ENCODE measurements around the gene SNAI1. TPM values are rescaled to one million over a fixed set of nuclear protein-coding genes. Genes with fewer than 3 reads are reported as not detected.

The SNAI1 gene
- total and polyA plus RNA-seq, 2 donors (not counting 3 experiments of a cell fraction or from before 2014, with no cell fraction given) = 10.8 to 13.4 TPM

GRCh38 chr20:49983848-49984408 lies 1.1 kb downstream of the SNAI1 start:
- dilution Hi-C loops (cut with MboI; ENCODE audit: extremely low pct_ligation_motif_present, low sequenced_read_pairs) = no loop called here
- no peaks in the 10 kb centered on the region for H3K9me3 ChIP-seq (replicated peaks; ENCODE audit: control insufficient read depth, insufficient read depth, low read length)
- no peaks in the 10 kb centered on the region for H3K9me1 ChIP-seq (replicated peaks; ENCODE audit: control insufficient read depth, extremely low read depth, insufficient read depth, low read length)
- no peaks in the 10 kb centered on the region for H3K27me3 ChIP-seq (ENCODE audit: control insufficient read depth in 2 of 2, insufficient read depth in 2 of 2, low read length in 2 of 2)
- H2AFZ ChIP-seq (ENCODE audit: low read depth, low read length) = no peak overlapping the region
- peaks cover 61% of the 10 kb centered on the region for H3K4me1 ChIP-seq (ENCODE audit: control insufficient read depth, extremely low read depth, insufficient read depth, low read length)
- POLR2A ChIA-PET = interaction anchor here (0.7 to 5.6 kb wide), 10 partner anchors 29 to 163 kb away, joined by 3 to 34 read pairs (median 4); no protein-coding TSS in a partner anchor
- H3K79me2 ChIP-seq (ENCODE audit: control insufficient read depth, insufficient read depth, low read length) = peaks cover 56% of the 10 kb centered on the region
- H3K36me3 ChIP-seq (ENCODE audit: control insufficient read depth in 2 of 2, extremely low read depth in 1 of 2, insufficient read depth in 2 of 2, low read length in 2 of 2) = peaks cover 7 to 12% of the 10 kb centered on the region in 2 experiments
- H3K4me3 ChIP-seq (replicated peaks in 1 of 3; ENCODE audit: insufficient read depth in 1 of 3, low read depth in 1 of 3, low read length in 3 of 3) = peak overlapping the region; percentile 49 to 97 (median 89)
- FAIRE-seq (peak; percentile 35), DNase-seq (ENCODE audit: low read depth, low spot score) (no peak)
- no peaks in the 10 kb centered on the region for H4K20me1 ChIP-seq (replicated peaks; ENCODE audit: control insufficient read depth, extremely low read depth, insufficient read depth, low read length)
- CTCF ChIA-PET = interaction anchor here (0.6 to 23.6 kb wide), 4 partner anchors 9 to 195 kb away, joined by 3 to 1187 read pairs (median 4); no protein-coding TSS in a partner anchor
- BruUV-seq (replicated peaks) = no TSS peak
- peak overlapping the region; percentile 87 for H3K27ac ChIP-seq (ENCODE audit: insufficient read depth, low read depth, low read length)
- H3K4me2 ChIP-seq (ENCODE audit: insufficient read depth, low read length) = peak overlapping the region; percentile 77
- intact Hi-C loops (cut with micrococcal nuclease) = loop anchor here (1.0 to 10.0 kb wide), 3 partner anchors 46 to 481 kb away; partner anchors contain the start of gene PEDS1
- TF ChIP-seq MAX (IDR thresholded peaks at IDR 0.05; ENCODE audit: insufficient read depth, insufficient read length) = no peak
- no peak for TF ChIP-seq GATA2 (IDR thresholded peaks at IDR 0.05; ENCODE audit: insufficient read depth, insufficient read length, low read depth, low read length)
- peak overlapping the region; percentile 96 for H3K9ac ChIP-seq (replicated peaks; ENCODE audit: extremely low read depth, insufficient read depth, low read length)

GRCh38 chr20:49984426-49985153 lies 1.8 kb downstream of the SNAI1 start:
- H2AFZ ChIP-seq (ENCODE audit: low read depth, low read length) = no peak overlapping the region
- peak overlapping the region; percentile 87 for H3K27ac ChIP-seq (ENCODE audit: insufficient read depth, low read depth, low read length)
- dilution Hi-C loops (cut with MboI; ENCODE audit: extremely low pct_ligation_motif_present, low sequenced_read_pairs) = no loop called here

More at GRCh38 chr20:49984426-49985153, 1.8 kb downstream of the SNAI1 start:
- ChIA-PET POLR2A (interaction anchor here (0.7 to 5.6 kb wide), 6 partner anchors 28 to 85 kb away, joined by 3 to 34 read pairs (median 6); no protein-coding TSS in a partner anchor), CTCF (interaction anchor here (0.6 to 23.6 kb wide), 4 partner anchors 8 to 195 kb away, joined by 3 to 1187 read pairs (median 4); no protein-coding TSS in a partner anchor)
- Histone ChIP-seq H3K79me2 (ENCODE audit: control insufficient read depth, insufficient read depth, low read length) (peaks cover 56% of the 10 kb centered on the region), H3K36me3 (ENCODE audit: control insufficient read depth in 2 of 2, extremely low read depth in 1 of 2, insufficient read depth in 2 of 2, low read length in 2 of 2) (peaks cover 8 to 12% of the 10 kb centered on the region in 2 experiments), H3K4me1 (ENCODE audit: control insufficient read depth, extremely low read depth, insufficient read depth, low read length) (peaks cover 68% of the 10 kb centered on the region), H3K4me2 (ENCODE audit: insufficient read depth, low read length) (peak overlapping the region; percentile 77), H3K4me3 (replicated peaks in 1 of 3; ENCODE audit: insufficient read depth in 1 of 3, low read depth in 1 of 3, low read length in 3 of 3) (peak overlapping the region; percentile 49 to 97 (median 89)), H3K27me3 (ENCODE audit: control insufficient read depth in 2 of 2, insufficient read depth in 2 of 2, low read length in 2 of 2) (no peaks in the 10 kb centered on the region), H3K9me3 (replicated peaks; ENCODE audit: control insufficient read depth, insufficient read depth, low read length) (no peaks in the 10 kb centered on the region), H3K9me1 (replicated peaks; ENCODE audit: control insufficient read depth, extremely low read depth, insufficient read depth, low read length) (no peaks in the 10 kb centered on the region), H4K20me1 (replicated peaks; ENCODE audit: control insufficient read depth, extremely low read depth, insufficient read depth, low read length) (no peaks in the 10 kb centered on the region), H3K9ac (replicated peaks; ENCODE audit: extremely low read depth, insufficient read depth, low read length) (peak overlapping the region; percentile 96)
- TF ChIP-seq CTCF (IDR thresholded peaks at IDR 0.05; ENCODE audit: extremely low read depth in 1 of 2, insufficient read depth in 1 of 2, low read depth in 1 of 2, low read length in 2 of 2) (no peak), POLR2AphosphoS5 (IDR thresholded peaks at IDR 0.05; ENCODE audit: insufficient read depth, low read depth, low read length) (no peak), GATA2 (IDR thresholded peaks at IDR 0.05; ENCODE audit: insufficient read depth, insufficient read length, low read depth, low read length) (no peak), EZH2 (IDR thresholded peaks at IDR 0.05; ENCODE audit: borderline replicate concordance, low read depth, low read length, severe bottlenecking) (no peak), MAX (IDR thresholded peaks at IDR 0.05; ENCODE audit: insufficient read depth, insufficient read length) (no peak), FOS (IDR thresholded peaks at IDR 0.05; ENCODE audit: borderline replicate concordance, insufficient read depth, low read length) (no peak), MYC (IDR thresholded peaks at IDR 0.05; ENCODE audit: low read depth, low read length) (no peak), JUN (IDR thresholded peaks at IDR 0.05; ENCODE audit: borderline replicate concordance, insufficient read depth, insufficient read length, low read depth) (no peak), POLR2A (IDR thresholded peaks at IDR 0.05; ENCODE audit: low read depth, low read length) (no peak)
- BruUV-seq (replicated peaks) = TSS peak; percentile 35
- no peak for FAIRE-seq
- intact Hi-C loops (cut with micrococcal nuclease) = loop anchor here (5.0 to 10.0 kb wide), 2 partner anchors 168 to 480 kb away; partner anchors contain the start of gene PEDS1
- DNase-seq (ENCODE audit: low read depth, low spot score) = no peak
